ENCODE results near the gene PCDH10. TPM values are rescaled to one million over a fixed set of nuclear protein-coding genes. Genes with fewer than 3 reads are reported as not detected.
A peak's percentile ranks its signal among the peaks of the same experiment; 100 is the strongest.

PCDH10 gene
- total and polyA plus RNA-seq, 2 of the 8 experiments (the other 6 are each of a cell fraction or from before 2014, with no cell fraction given): 2.2 to 10.0 TPM

DNA sequence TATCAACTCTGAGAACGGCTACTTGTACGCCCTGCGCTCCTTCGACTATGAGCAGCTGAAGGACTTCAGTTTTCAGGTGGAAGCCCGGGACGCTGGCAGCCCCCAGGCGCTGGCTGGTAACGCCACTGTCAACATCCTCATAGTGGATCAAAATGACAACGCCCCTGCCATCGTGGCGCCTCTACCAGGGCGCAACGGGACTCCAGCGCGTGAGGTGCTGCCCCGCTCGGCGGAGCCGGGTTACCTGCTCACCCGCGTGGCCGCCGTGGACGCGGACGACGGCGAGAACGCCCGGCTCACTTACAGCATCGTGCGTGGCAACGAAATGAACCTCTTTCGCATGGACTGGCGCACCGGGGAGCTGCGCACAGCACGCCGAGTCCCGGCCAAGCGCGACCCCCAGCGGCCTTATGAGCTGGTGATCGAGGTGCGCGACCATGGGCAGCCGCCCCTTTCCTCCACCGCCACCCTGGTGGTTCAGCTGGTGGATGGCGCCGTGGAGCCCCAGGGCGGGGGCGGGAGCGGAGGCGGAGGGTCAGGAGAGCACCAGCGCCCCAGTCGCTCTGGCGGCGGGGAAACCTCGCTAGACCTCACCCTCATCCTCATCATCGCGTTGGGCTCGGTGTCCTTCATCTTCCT lies 2.7 kb downstream of the PCDH10 start:
- Histone ChIP-seq H2BK12ac (ENCODE audit: low read depth, low read length) (peak overlapping the region; percentile 62; the same call in 1 of the 2 replicates), H3K14ac (ENCODE audit: insufficient read length) (no peak overlapping the region), H3K27me3 (replicated peaks in 1 of 4; ENCODE audit: control insufficient read depth in 3 of 4, extremely low read depth in 1 of 4, insufficient read depth in 3 of 4, low read length in 3 of 4) (peaks cover 45 to 69% (median 63%) of the 10 kb centered on the region in 4 experiments; a peak in 6 of 7 replicates), H3K56ac (replicated peaks; ENCODE audit: insufficient read length, low read depth, low read length) (no peak overlapping the region), H3K4me3 (ENCODE audit: extremely low read depth in 1 of 4, insufficient read depth in 2 of 4, low read depth in 3 of 4, low read length in 4 of 4) (peak overlapping the region; percentile 58 to 67 (median 64)), H3K4me1 (replicated peaks in 1 of 4; ENCODE audit: control insufficient read depth in 3 of 4, insufficient read depth in 4 of 4, low read length in 3 of 4) (peaks cover 5 to 17% (median 15%) of the 10 kb centered on the region in 4 experiments), H3K79me2 (ENCODE audit: control insufficient read depth in 1 of 2, insufficient read depth in 2 of 2, low read length in 2 of 2) (no peaks in the 10 kb centered on the region), H3K9ac (replicated peaks in 1 of 4; ENCODE audit: extremely low read depth in 1 of 4, low read depth in 3 of 4, low read length in 3 of 4) (no peak overlapping the region; a peak in 1 of 7 replicates), H2BK15ac (ENCODE audit: low read length) (peak overlapping the region; percentile 18; the same call in 1 of the 2 replicates), H3K36me3 (ENCODE audit: control insufficient read depth in 2 of 4, insufficient read depth in 4 of 4, low read length in 3 of 4) (no peaks in the 10 kb centered on the region; a peak in 1 of 8 replicates), H3K23ac (ENCODE audit: insufficient read length) (no peak overlapping the region), H3K23me2 (ENCODE audit: low read depth, low read length) (peaks cover 54% of the 10 kb centered on the region), H3K79me1 (ENCODE audit: low read depth, low read length) (no peaks in the 10 kb centered on the region), H3K18ac (ENCODE audit: extremely low read depth, low read length) (peak overlapping the region; percentile 26; the same call in 1 of the 2 replicates), H2BK120ac (replicated peaks; ENCODE audit: low read depth, low read length) (no peak overlapping the region), H2BK20ac (ENCODE audit: low read length) (no peak overlapping the region), H2AFZ (ENCODE audit: low read length) (peak overlapping the region; percentile 67; the same call in 1 of the 2 replicates), H4K5ac (ENCODE audit: insufficient read length, low read depth, low read length) (no peak overlapping the region), H4K91ac (replicated peaks; ENCODE audit: insufficient read length, low read length) (peak overlapping the region; percentile 52), H3K4ac (replicated peaks; ENCODE audit: insufficient read length, low read depth, low read length) (no peak overlapping the region), H3K9me3 (ENCODE audit: insufficient read depth in 2 of 2, low read depth in 1 of 2, low read length in 1 of 2) (no peaks in the 10 kb centered on the region), H4K8ac (ENCODE audit: extremely low read depth, insufficient read depth, low read length) (peak overlapping the region; percentile 37; the same call in 1 of the 2 replicates), H4K20me1 (replicated peaks in 1 of 2; ENCODE audit: control insufficient read depth in 1 of 2, insufficient read depth in 2 of 2, low read length in 2 of 2) (peaks cover 3 to 5% of the 10 kb centered on the region in 2 experiments), H2BK5ac (ENCODE audit: low read depth, low read length) (peak overlapping the region; percentile 21; the same call in 1 of the 2 replicates), H3K27ac (ENCODE audit: low read depth, low read length) (no peak overlapping the region), H3K4me2 (ENCODE audit: insufficient read depth in 1 of 2, low read depth in 2 of 2, low read length in 2 of 2) (peak overlapping the region; percentile 99), H2AK5ac (ENCODE audit: low read depth, low read length) (no peak overlapping the region)
- CTCF ChIA-PET (ENCODE audit: partially characterized antibody): interaction anchor here (0.6 to 2.5 kb wide), 22 partner anchors 11 to 1784 kb away, joined by 3 to 11 read pairs (median 3); no protein-coding TSS in a partner anchor
- no peak for FAIRE-seq
- POLR2A ChIA-PET (ENCODE audit: partially characterized antibody): interaction anchor here (1.3 to 1.4 kb wide), 3 partner anchors 9 to 22 kb away, joined by 3 to 5 read pairs (median 4); no protein-coding TSS in a partner anchor
- peak in 1 of 2 experiments; percentile 76 for DNase-seq (ENCODE audit: low read depth in 1 of 2, low spot score in 2 of 2)
- 2% methylated on average over 45 of the region's 62 CpGs; no CpG with 5 or more reads in 1 of the 2 experiments for WGBS, 2 experiments (ENCODE audit: extremely low coverage in 1 of 2, insufficient coverage in 1 of 2, insufficient read length in 1 of 2, insufficient replicate concordance in 2 of 2, low coverage in 1 of 2, low lambda C conversion rate in 2 of 2, missing lambda C conversion rate in 1 of 2)
- TF ChIP-seq EGR1 (IDR thresholded peaks at IDR 0.05; ENCODE audit: borderline replicate concordance, low read depth, low read length): peak; percentile 80
- peak; percentile 63 to 66; a peak in 3 of 4 replicates for TF ChIP-seq RAD21 (IDR thresholded peaks at IDR 0.05 in 1 of 2, conservative IDR thresholded peaks at IDR 0.05 in 1 of 2; ENCODE audit: low read depth in 2 of 2, low read length in 2 of 2)
- TF ChIP-seq NANOG (IDR thresholded peaks at IDR 0.05; ENCODE audit: insufficient read depth, low read depth, low read length, poor library complexity, severe bottlenecking): no peak
- peak; percentile 80 for TF ChIP-seq KDM4A (IDR thresholded peaks at IDR 0.05; ENCODE audit: low read depth, low read length, severe bottlenecking)
- peak; percentile 70 for TF ChIP-seq CTBP2 (IDR thresholded peaks at IDR 0.05; ENCODE audit: borderline replicate concordance, insufficient read depth, insufficient read length, low read length)
- no peak for TF ChIP-seq POLR2AphosphoS5 (IDR thresholded peaks at IDR 0.05; ENCODE audit: low read depth, low read length)
- peak; percentile 64 for TF ChIP-seq EZH2 (IDR thresholded peaks at IDR 0.05; ENCODE audit: low read depth, low read length, severe bottlenecking)

All from H1 (cell line).